HEK293 (cell line): ENCODE data around the gene B4GALT6.

Source experiments
- CTCF ChIA-PET: fragments of 350-600 bp; formaldehyde crosslinking; extraction: SDS; loops from one replicate; lab custom pipeline; 2021; ENCODE audit warnings: antibody characterized with exemption; lab: Yijun Ruan, JAX
- POLR2A ChIA-PET: fragments of 300-600 bp; formaldehyde crosslinking; extraction: SDS; loops from one replicate; lab custom pipeline; 2020; ENCODE audit warnings: antibody characterized with exemption, inconsistent platforms; lab: Yijun Ruan, JAX
- H3K27ac ChIP-seq: fragments of 200-500 bp; sonication (Bioruptor generic); 2 replicates; pipeline ENCODE4 v1.5.1; 2014; ENCODE audit warnings: low read depth, low read length, control low read depth, inconsistent platforms; ENCODE audit errors: extremely low read depth
- H3K36me3 ChIP-seq, 2 experiments: fragments of 200-500 bp in 1 of 2; sonication (Bioruptor generic) in 1 of 2; 1 replicate in 1 of 2; 2 replicates in 1 of 2; pipeline ENCODE4 v1.5.1; 2014 to 2017; ENCODE audit warnings: inconsistent platforms in 2 of 2, low read length in 2 of 2; ENCODE audit not compliant: control insufficient read depth in 2 of 2, insufficient read depth in 1 of 2
- H3K4me1 ChIP-seq: fragments of 200-500 bp; sonication (Bioruptor generic); 2 replicates; pipeline ENCODE4 v1.5.1; 2014; ENCODE audit warnings: mild to moderate bottlenecking, low read length, inconsistent platforms; ENCODE audit not compliant: control insufficient read depth, insufficient read depth
- H3K4me3 ChIP-seq: 2 replicates; pipeline ENCODE4 v1.5.1; 2011; ENCODE audit warnings: low read depth, mild to moderate bottlenecking, control low read depth, low read length, moderate library complexity
- H3K9me3 ChIP-seq: fragments of 200-500 bp; sonication (Bioruptor generic); 2 replicates; pipeline ENCODE4 v1.5.1; 2014; ENCODE audit warnings: low read depth, low read length, inconsistent platforms; ENCODE audit not compliant: control insufficient read depth, insufficient read depth
- KLF7 ChIP-seq: fragments of 450-650 bp; formaldehyde crosslinking; IDR thresholded peaks from 2 replicates; pipeline ENCODE4 v1.5.1; 2016; ENCODE audit warnings: missing biosample characterization, missing genetic modification characterization, borderline replicate concordance
- SALL2 ChIP-seq: fragments of 450-650 bp; formaldehyde crosslinking; IDR thresholded peaks from 2 replicates; pipeline ENCODE4 v1.5.0; 2017; ENCODE audit warnings: missing biosample characterization, mild to moderate bottlenecking, missing genetic modification characterization, borderline replicate concordance
- ZBTB20 ChIP-seq: fragments of 450-650 bp; formaldehyde crosslinking; IDR thresholded peaks from 2 replicates; pipeline ENCODE4 v1.5.1; 2016; ENCODE audit warnings: missing biosample characterization, missing genetic modification characterization
- ZBTB49 ChIP-seq: fragments of 450-650 bp; formaldehyde crosslinking; IDR thresholded peaks from 2 replicates; pipeline ENCODE4 v1.5.1; 2016; ENCODE audit warnings: missing biosample characterization, missing genetic modification characterization, low read depth
- ZBTB8A ChIP-seq: fragments of 450-650 bp; formaldehyde crosslinking; IDR thresholded peaks from 2 replicates; pipeline ENCODE4 v1.5.1; 2016; ENCODE audit warnings: missing biosample characterization, missing genetic modification characterization
- ZFP3 ChIP-seq: fragments of 450-650 bp; formaldehyde crosslinking; IDR thresholded peaks from 2 replicates; pipeline ENCODE4 v1.5.1; 2016; ENCODE audit warnings: low read depth, missing biosample characterization, missing genetic modification characterization
- ZNF184 ChIP-seq: fragments of 450-650 bp; IDR thresholded peaks from 2 replicates; pipeline ENCODE4 v1.5.1; 2018; ENCODE audit warnings: missing biosample characterization, mild to moderate bottlenecking, missing genetic modification characterization
- ZNF292 ChIP-seq: fragments of 450-650 bp; formaldehyde crosslinking; IDR thresholded peaks from 2 replicates; pipeline ENCODE4 v1.5.1; 2016; ENCODE audit warnings: low read depth, missing biosample characterization, missing genetic modification characterization, borderline replicate concordance
- ZNF354C ChIP-seq: fragments of 450-650 bp; formaldehyde crosslinking; IDR thresholded peaks from 2 replicates; pipeline ENCODE4 v1.5.1; 2016; ENCODE audit warnings: missing biosample characterization, missing genetic modification characterization, low read depth, borderline replicate concordance
- ZNF398 ChIP-seq: fragments of 450-650 bp; formaldehyde crosslinking; IDR thresholded peaks from 2 replicates; pipeline ENCODE4 v1.5.1; 2017; ENCODE audit warnings: missing biosample characterization, missing genetic modification characterization
- ZNF510 ChIP-seq: fragments of 450-650 bp; formaldehyde crosslinking; IDR thresholded peaks from 2 replicates; pipeline ENCODE4 v1.5.1; 2018; ENCODE audit warnings: mild to moderate bottlenecking, missing genetic modification characterization, missing biosample characterization; ENCODE audit not compliant: insufficient replicate concordance
- ZNF529 ChIP-seq: fragments of 450-650 bp; formaldehyde crosslinking; IDR thresholded peaks from 2 replicates; pipeline ENCODE4 v1.5.1; 2017; ENCODE audit warnings: missing genetic modification characterization, missing biosample characterization; ENCODE audit not compliant: insufficient replicate concordance
- ZNF561 ChIP-seq: fragments of 450-650 bp; IDR thresholded peaks from 2 replicates; pipeline ENCODE4 v1.5.1; 2018; ENCODE audit warnings: missing biosample characterization, missing genetic modification characterization, borderline replicate concordance
- ZNF677 ChIP-seq: fragments of 450-650 bp; IDR thresholded peaks from 2 replicates; pipeline ENCODE4 v1.5.0; 2018; ENCODE audit warnings: missing biosample characterization, mild to moderate bottlenecking, missing genetic modification characterization, moderate library complexity
- ZSCAN23 ChIP-seq: fragments of 450-650 bp; formaldehyde crosslinking; IDR thresholded peaks from 2 replicates; pipeline ENCODE4 v1.5.1; 2016; ENCODE audit warnings: missing biosample characterization, missing genetic modification characterization
- TF ChIP-seq, protein P1 (sequence below): fragments of 450-650 bp; formaldehyde crosslinking; optimal IDR thresholded peaks from 2 replicates; pipeline ENCODE3; 2016; ENCODE audit warnings: missing biosample characterization, mild to moderate bottlenecking, missing genetic modification characterization
- TF ChIP-seq, protein P2 (sequence below): fragments of 450-650 bp; formaldehyde crosslinking; IDR thresholded peaks from 2 replicates; pipeline ENCODE4 v1.5.1; 2016; ENCODE audit warnings: missing biosample characterization, missing genetic modification characterization
- TF ChIP-seq, protein P3 (sequence below): fragments of 450-650 bp; formaldehyde crosslinking; IDR thresholded peaks from 2 replicates; pipeline ENCODE4 v1.5.1; 2016; ENCODE audit warnings: missing biosample characterization, missing genetic modification characterization

The B4GALT6 gene

GRCh38 chr18:31636387-31636786 is 48.0 kb downstream of the B4GALT6 start:
- peaks cover 4 to 18% of the 10 kb centered on the region in 2 experiments for H3K36me3 ChIP-seq
- TF ChIP-seq ZNF184 (tag by site-specific recombination) (peak; percentile 90), ZBTB49 (tag by site-specific recombination) (no peak)
- ChIA-PET CTCF (no interaction called here), POLR2A (no interaction called here)
- H3K27ac ChIP-seq = no peak overlapping the region
- no peaks in the 10 kb centered on the region for H3K9me3 ChIP-seq
- no peaks in the 10 kb centered on the region for H3K4me1 ChIP-seq
- H3K4me3 ChIP-seq = no peak overlapping the region

- TF ChIP-seq ZNF292 (tag by site-specific recombination) = no peak
- no peak for TF ChIP-seq SALL2 (tag by site-specific recombination)
- no peak for TF ChIP-seq ZNF510 (tag by site-specific recombination)
- no peak for TF ChIP-seq ZNF398 (tag by site-specific recombination)
- TF ChIP-seq ZBTB20 (tag by site-specific recombination) = no peak
- TF ChIP-seq, protein P1, sequence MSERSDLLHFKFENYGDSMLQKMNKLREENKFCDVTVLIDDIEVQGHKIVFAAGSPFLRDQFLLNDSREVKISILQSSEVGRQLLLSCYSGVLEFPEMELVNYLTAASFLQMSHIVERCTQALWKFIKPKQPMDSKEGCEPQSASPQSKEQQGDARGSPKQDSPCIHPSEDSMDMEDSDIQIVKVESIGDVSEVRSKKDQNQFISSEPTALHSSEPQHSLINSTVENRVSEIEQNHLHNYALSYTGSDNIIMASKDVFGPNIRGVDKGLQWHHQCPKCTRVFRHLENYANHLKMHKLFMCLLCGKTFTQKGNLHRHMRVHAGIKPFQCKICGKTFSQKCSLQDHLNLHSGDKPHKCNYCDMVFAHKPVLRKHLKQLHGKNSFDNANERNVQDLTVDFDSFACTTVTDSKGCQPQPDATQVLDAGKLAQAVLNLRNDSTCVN (tag by site-specific recombination) = no peak
- TF ChIP-seq ZSCAN23 (tag by site-specific recombination) = no peak
- TF ChIP-seq ZNF561 (tag by site-specific recombination) = no peak
- no peak for TF ChIP-seq ZBTB8A (tag by site-specific recombination)
- TF ChIP-seq ZNF529 (tag by site-specific recombination) = no peak
- TF ChIP-seq ZNF354C = no peak
- no peak for TF ChIP-seq KLF7 (tag by site-specific recombination)
- TF ChIP-seq ZFP3 (tag by site-specific recombination) = no peak
- no peak for TF ChIP-seq ZNF677 (tag by site-specific recombination)
- TF ChIP-seq, protein P2, sequence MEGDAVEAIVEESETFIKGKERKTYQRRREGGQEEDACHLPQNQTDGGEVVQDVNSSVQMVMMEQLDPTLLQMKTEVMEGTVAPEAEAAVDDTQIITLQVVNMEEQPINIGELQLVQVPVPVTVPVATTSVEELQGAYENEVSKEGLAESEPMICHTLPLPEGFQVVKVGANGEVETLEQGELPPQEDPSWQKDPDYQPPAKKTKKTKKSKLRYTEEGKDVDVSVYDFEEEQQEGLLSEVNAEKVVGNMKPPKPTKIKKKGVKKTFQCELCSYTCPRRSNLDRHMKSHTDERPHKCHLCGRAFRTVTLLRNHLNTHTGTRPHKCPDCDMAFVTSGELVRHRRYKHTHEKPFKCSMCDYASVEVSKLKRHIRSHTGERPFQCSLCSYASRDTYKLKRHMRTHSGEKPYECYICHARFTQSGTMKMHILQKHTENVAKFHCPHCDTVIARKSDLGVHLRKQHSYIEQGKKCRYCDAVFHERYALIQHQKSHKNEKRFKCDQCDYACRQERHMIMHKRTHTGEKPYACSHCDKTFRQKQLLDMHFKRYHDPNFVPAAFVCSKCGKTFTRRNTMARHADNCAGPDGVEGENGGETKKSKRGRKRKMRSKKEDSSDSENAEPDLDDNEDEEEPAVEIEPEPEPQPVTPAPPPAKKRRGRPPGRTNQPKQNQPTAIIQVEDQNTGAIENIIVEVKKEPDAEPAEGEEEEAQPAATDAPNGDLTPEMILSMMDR (tag by site-specific recombination) = no peak
- TF ChIP-seq, protein P3, sequence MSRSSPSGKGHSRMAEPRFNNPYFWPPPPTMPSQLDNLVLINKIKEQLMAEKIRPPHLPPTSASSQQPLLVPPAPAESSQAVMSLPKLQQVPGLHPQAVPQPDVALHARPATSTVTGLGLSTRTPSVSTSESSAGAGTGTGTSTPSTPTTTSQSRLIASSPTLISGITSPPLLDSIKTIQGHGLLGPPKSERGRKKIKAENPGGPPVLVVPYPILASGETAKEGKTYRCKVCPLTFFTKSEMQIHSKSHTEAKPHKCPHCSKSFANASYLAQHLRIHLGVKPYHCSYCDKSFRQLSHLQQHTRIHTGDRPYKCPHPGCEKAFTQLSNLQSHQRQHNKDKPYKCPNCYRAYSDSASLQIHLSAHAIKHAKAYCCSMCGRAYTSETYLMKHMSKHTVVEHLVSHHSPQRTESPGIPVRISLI = no peak
- no peak overlapping the region for H3K27ac ChIP-seq
- ChIA-PET POLR2A (interaction anchor here (0.7 kb wide), 1 partner anchor 58 kb away, joined by 3 read pairs; no protein-coding TSS in a partner anchor), CTCF (interaction anchor here (1.0 kb wide), 1 partner anchor 9 kb away, joined by 4 read pairs; no protein-coding TSS in a partner anchor)
- no peaks in the 10 kb centered on the region for H3K9me3 ChIP-seq
- H3K36me3 ChIP-seq = peaks cover 8 to 26% of the 10 kb centered on the region in 2 experiments
- no peaks in the 10 kb centered on the region for H3K4me1 ChIP-seq
- no peak overlapping the region for H3K4me3 ChIP-seq
Observed at GRCh38 chr18:31634331-31634713, 50.1 kb downstream of the B4GALT6 start.
